PFSK-1 (cell line): Measurements from ENCODE around the gene EGFL7.

Source experiments
- FOXP2 ChIP-seq: optimal IDR thresholded peaks from 2 replicates; pipeline ENCODE3; 2011; ENCODE audit warnings: borderline replicate concordance, control low read depth, inconsistent platforms; ENCODE audit not compliant: insufficient read depth; ENCODE audit errors: extremely low read length, extremely low read depth
- POLR2AphosphoS5 ChIP-seq: IDR thresholded peaks from 2 replicates; pipeline ENCODE4 v1.6.1; 2012; ENCODE audit warnings: low read depth, mild to moderate bottlenecking, control low read depth, low read length, moderate library complexity
- REST ChIP-seq, 2 experiments: IDR thresholded peaks; 2 replicates each; pipeline versions ENCODE4 v1.6.1 to v1.8.0; 2011 to 2012; ENCODE audit warnings: low read depth in 2 of 2, low read length in 2 of 2, control low read depth in 1 of 2, inconsistent platforms in 1 of 2, mild to moderate bottlenecking in 1 of 2, moderate library complexity in 1 of 2; ENCODE audit not compliant: insufficient read depth in 1 of 2
- SIN3A ChIP-seq: IDR thresholded peaks from 2 replicates; pipeline ENCODE4 v1.6.1; 2012; ENCODE audit warnings: mild to moderate bottlenecking, low read length, moderate library complexity, borderline replicate concordance; ENCODE audit not compliant: insufficient read depth
- TAF1 ChIP-seq: IDR thresholded peaks from 2 replicates; pipeline ENCODE4 v1.6.1; 2012; ENCODE audit warnings: low read length, control low read depth, borderline replicate concordance; ENCODE audit not compliant: insufficient read depth

Gene EGFL7

GRCh38 chr9:136658849-136659535 lies 3.7 kb upstream of the EGFL7 start:
- TF ChIP-seq FOXP2 (no peak), TAF1 (no peak), POLR2AphosphoS5 (no peak), REST (IDR thresholded peaks at IDR 0.05; ENCODE audit: insufficient read depth in 1 of 2, low read depth in 2 of 2, low read length in 2 of 2) (no peak)

GRCh38 chr9:136659861-136660784 lies 2.6 kb upstream of the EGFL7 start:
- TF ChIP-seq SIN3A (no peak), TAF1 (no peak), FOXP2 (no peak), POLR2AphosphoS5 (no peak), REST (IDR thresholded peaks at IDR 0.05; ENCODE audit: insufficient read depth in 1 of 2, low read depth in 2 of 2, low read length in 2 of 2) (no peak)

GRCh38 chr9:136660971-136661550 lies 1.7 kb upstream of the EGFL7 start:
- TF ChIP-seq SIN3A (no peak), TAF1 (no peak), POLR2AphosphoS5 (no peak), REST (IDR thresholded peaks at IDR 0.05; ENCODE audit: insufficient read depth in 1 of 2, low read depth in 2 of 2, low read length in 2 of 2) (no peak), FOXP2 (no peak)

- TF ChIP-seq REST (IDR thresholded peaks at IDR 0.05; ENCODE audit: insufficient read depth in 1 of 2, low read depth in 2 of 2, low read length in 2 of 2) (no peak), SIN3A (no peak), TAF1 (no peak), POLR2AphosphoS5 (no peak), FOXP2 (no peak)
Observed at GRCh38 chr9:136661641-136662325, 933 bp upstream of the EGFL7 start.
